Smooth muscle cell (in vitro differentiated cells): ENCODE data around the gene SPARC. TPM values are rescaled to one million over a fixed set of nuclear protein-coding genes. Genes with fewer than 3 reads are reported as not detected.

ENCODE experiments used
- DNase-seq: peaks from one replicate; lab custom pipeline; 2025; ENCODE audit not compliant: unreplicated experiment; lab: John Stamatoyannopoulos, UW
- H2AFZ ChIP-seq: fragments of 200-600 bp; sonication (generic); 2 replicates; pipeline ENCODE4 v1.6.0; 2016; ENCODE audit warnings: antibody characterized with exemption, low read depth, mild to moderate bottlenecking
- H3F3A ChIP-seq: fragments of 200-600 bp; sonication (generic); 2 replicates; pipeline ENCODE4 v1.6.0; 2017; ENCODE audit warnings: antibody characterized with exemption, low read depth
- H3K27ac ChIP-seq: fragments of 200-600 bp; sonication (generic); 2 replicates; pipeline ENCODE4 v1.5.1; 2016; ENCODE audit warnings: low read depth, mild to moderate bottlenecking
- H3K27me3 ChIP-seq: fragments of 200-600 bp; sonication (generic); 2 replicates; pipeline ENCODE4 v1.6.1; 2016; ENCODE audit warnings: low read depth, mild to moderate bottlenecking
- H3K36me3 ChIP-seq: fragments of 200-600 bp; sonication (generic); 2 replicates; pipeline ENCODE4 v1.5.1; 2016; ENCODE audit warnings: low read depth
- H3K4me1 ChIP-seq: fragments of 200-600 bp; sonication (generic); 2 replicates; pipeline ENCODE4 v1.5.1; 2016; ENCODE audit warnings: low read depth
- H3K4me2 ChIP-seq: fragments of 200-600 bp; sonication (generic); 2 replicates; pipeline ENCODE4 v1.6.0; 2016; ENCODE audit warnings: mild to moderate bottlenecking
- H3K4me3 ChIP-seq: fragments of 200-600 bp; sonication (generic); 2 replicates; pipeline ENCODE4 v1.5.1; 2016; ENCODE audit warnings: mild to moderate bottlenecking
- H3K79me2 ChIP-seq: fragments of 200-600 bp; sonication (generic); 2 replicates; pipeline ENCODE4 v1.6.0; 2016; ENCODE audit warnings: low read depth, mild to moderate bottlenecking
- H3K9ac ChIP-seq: fragments of 200-600 bp; sonication (generic); 2 replicates; pipeline ENCODE4 v1.6.0; 2016; ENCODE audit warnings: low read depth
- H3K9me3 ChIP-seq: fragments of 200-600 bp; sonication (generic); replicated peaks from 2 replicates; pipeline ENCODE4 v1.5.1; 2016; ENCODE audit warnings: low read depth
- H4K20me1 ChIP-seq: fragments of 200-600 bp; sonication (generic); 2 replicates; pipeline ENCODE4 v1.6.0; 2016; ENCODE audit warnings: low read depth
- WGBS: methylation state at CpG from one replicate; pipeline ENCODE4 v1.1.7; 2016; ENCODE audit warnings: low lambda C conversion rate; 5-methylcytosine and 5-hydroxymethylcytosine counted together
- polyA plus RNA-seq: library from polyadenylated mRNA; unstranded; fragments of >200 nt; fragmentation: Nextera tagmentation; extraction: Ambion mirVana; gene quantifications from 2 replicates; pipeline ENCODE4 v1.2.1, GENCODE V29; 2016
- total RNA-seq: library from RNA; depleted of rRNA; stranded (reverse); fragments of >200 nt; gene quantifications from 2 replicates; pipeline ENCODE4 v1.2.3, GENCODE V29; 2014
- TF ChIP-seq, protein P1 (sequence below): fragments of 200-600 bp; sonication (generic); IDR thresholded peaks from 2 replicates; pipeline ENCODE4 v1.5.1; 2017; ENCODE audit warnings: borderline replicate concordance, mild to moderate bottlenecking, antibody characterized with exemption; ENCODE audit not compliant: insufficient read depth, poor library complexity, severe bottlenecking

SPARC gene
- total and polyA plus RNA-seq, 2 experiments from 2014 or later: 7,113 to 19,518 TPM

DNA sequence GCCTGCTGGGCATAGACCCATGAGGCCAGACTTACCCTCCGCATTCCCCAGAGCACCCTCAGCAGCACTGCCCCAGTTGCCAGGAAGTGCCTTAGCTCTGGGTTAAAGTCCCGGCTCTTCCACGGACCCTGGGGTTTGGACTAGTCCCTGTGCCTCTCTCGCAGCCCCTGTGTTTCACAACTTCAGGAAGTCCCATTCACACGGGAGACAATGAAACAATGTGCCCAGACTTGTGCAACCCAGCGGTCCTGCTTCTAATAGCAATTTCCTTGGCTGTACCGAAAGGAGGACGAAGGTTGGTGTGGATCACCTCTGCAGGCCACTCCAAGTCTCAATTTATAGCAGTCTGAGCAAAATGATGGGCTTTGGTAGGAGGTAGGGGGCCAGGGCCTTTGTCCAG lies 53.8 kb downstream of the SPARC start:
- H3K27ac ChIP-seq: no peak overlapping the region
- 97% methylated on average over 8 of the region's 8 CpGs for WGBS
- H4K20me1 ChIP-seq: no peaks in the 10 kb centered on the region
- H3K4me3 ChIP-seq: no peak overlapping the region
- no peaks in the 10 kb centered on the region for H3K9me3 ChIP-seq
- DNase-seq: no peak
- no peaks in the 10 kb centered on the region for H3K4me1 ChIP-seq
- no peak overlapping the region for H2AFZ ChIP-seq
- no peak overlapping the region for H3K4me2 ChIP-seq
- H3K79me2 ChIP-seq: no peaks in the 10 kb centered on the region
- no peaks in the 10 kb centered on the region for H3F3A ChIP-seq
- TF ChIP-seq, protein P1, sequence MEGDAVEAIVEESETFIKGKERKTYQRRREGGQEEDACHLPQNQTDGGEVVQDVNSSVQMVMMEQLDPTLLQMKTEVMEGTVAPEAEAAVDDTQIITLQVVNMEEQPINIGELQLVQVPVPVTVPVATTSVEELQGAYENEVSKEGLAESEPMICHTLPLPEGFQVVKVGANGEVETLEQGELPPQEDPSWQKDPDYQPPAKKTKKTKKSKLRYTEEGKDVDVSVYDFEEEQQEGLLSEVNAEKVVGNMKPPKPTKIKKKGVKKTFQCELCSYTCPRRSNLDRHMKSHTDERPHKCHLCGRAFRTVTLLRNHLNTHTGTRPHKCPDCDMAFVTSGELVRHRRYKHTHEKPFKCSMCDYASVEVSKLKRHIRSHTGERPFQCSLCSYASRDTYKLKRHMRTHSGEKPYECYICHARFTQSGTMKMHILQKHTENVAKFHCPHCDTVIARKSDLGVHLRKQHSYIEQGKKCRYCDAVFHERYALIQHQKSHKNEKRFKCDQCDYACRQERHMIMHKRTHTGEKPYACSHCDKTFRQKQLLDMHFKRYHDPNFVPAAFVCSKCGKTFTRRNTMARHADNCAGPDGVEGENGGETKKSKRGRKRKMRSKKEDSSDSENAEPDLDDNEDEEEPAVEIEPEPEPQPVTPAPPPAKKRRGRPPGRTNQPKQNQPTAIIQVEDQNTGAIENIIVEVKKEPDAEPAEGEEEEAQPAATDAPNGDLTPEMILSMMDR: no peak
- no peak overlapping the region for H3K9ac ChIP-seq
- peaks cover 28% of the 10 kb centered on the region for H3K27me3 ChIP-seq
- no peaks in the 10 kb centered on the region for H3K36me3 ChIP-seq

DNA sequence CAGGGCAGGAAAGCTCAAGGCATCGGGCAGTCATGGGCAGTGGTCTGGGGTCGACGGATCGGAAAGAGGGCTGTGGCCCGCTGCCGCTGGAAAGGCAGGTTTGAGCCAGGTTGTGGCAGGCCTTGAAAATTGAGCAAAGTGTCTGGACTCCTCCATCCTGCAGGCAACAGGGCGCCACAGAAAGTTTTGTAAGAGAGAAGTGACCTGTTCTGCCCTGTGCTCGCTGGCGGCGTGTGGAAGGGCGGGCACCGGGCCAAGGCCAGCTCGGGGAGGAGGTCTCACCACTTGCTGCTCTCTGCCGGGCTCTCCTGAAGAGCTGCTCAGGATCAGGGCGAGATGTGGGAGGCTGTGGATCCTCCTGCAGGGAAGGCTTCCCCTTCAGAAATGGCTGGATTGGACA lies 54.2 kb downstream of the SPARC start:
- Histone ChIP-seq H4K20me1 (no peaks in the 10 kb centered on the region), H3K4me1 (no peaks in the 10 kb centered on the region), H3K4me2 (no peak overlapping the region), H3K9me3 (no peaks in the 10 kb centered on the region), H3F3A (no peaks in the 10 kb centered on the region), H3K4me3 (no peak overlapping the region), H3K27ac (no peak overlapping the region), H3K36me3 (no peaks in the 10 kb centered on the region), H3K27me3 (peaks cover 24% of the 10 kb centered on the region), H3K9ac (no peak overlapping the region), H3K79me2 (no peaks in the 10 kb centered on the region), H2AFZ (no peak overlapping the region)
- DNase-seq: no peak
- TF ChIP-seq, protein P1: no peak
- WGBS: 92% methylated on average over 15 of the region's 15 CpGs

DNA sequence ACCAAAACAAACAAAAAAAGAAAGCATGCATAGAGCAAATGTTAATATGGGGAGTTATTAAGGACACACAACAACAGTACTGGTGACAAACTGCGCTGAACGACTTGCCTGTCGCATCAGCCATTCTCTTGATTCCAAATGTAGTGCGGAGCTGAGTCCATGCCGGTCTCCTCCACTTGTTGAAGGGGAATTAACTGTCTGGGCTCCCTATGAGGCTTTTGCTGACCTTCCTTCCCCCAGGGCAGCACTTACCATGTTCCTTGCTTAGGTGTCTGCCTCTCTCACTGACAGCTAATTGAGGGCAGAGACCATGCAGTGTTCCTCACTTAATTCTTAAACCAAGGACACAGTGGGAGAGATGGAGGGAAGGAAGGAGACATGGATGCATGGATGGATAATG lies 54.8 kb downstream of the SPARC start:
- no peaks in the 10 kb centered on the region for H3K4me1 ChIP-seq
- no peaks in the 10 kb centered on the region for H3K36me3 ChIP-seq
- no peak overlapping the region for H3K4me3 ChIP-seq
- peaks cover 21% of the 10 kb centered on the region for H3K27me3 ChIP-seq
- no peak overlapping the region for H2AFZ ChIP-seq
- H3K4me2 ChIP-seq: no peak overlapping the region
- H3K79me2 ChIP-seq: no peaks in the 10 kb centered on the region
- no peaks in the 10 kb centered on the region for H3K9me3 ChIP-seq
- no peaks in the 10 kb centered on the region for H4K20me1 ChIP-seq
- WGBS: 90% methylated on average over 5 of the region's 5 CpGs
- H3K9ac ChIP-seq: no peak overlapping the region
- DNase-seq: no peak
- TF ChIP-seq, protein P1: no peak
- no peak overlapping the region for H3K27ac ChIP-seq
- no peaks in the 10 kb centered on the region for H3F3A ChIP-seq

DNA sequence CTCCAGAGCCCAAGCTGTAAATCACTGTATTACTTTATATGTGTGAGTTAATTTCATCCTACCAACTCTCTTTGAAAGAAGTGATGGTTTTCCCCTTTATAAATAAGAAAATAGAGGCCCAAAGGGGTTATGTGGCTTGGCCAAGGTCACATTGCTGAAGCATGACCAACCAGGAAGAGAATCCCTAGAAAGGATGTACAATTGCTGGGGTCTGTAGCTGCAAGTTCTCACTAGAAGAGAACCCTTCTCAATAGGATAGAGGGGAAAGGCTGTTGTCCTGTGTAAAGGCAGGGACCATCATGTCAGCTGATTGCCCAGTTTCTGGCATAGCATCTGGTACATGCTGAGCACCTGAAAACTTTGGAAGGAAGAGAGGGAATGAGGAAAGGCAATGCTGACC lies 56.6 kb downstream of the SPARC start:
- Histone ChIP-seq H3K4me3 (no peak overlapping the region), H3K9me3 (no peaks in the 10 kb centered on the region), H3K79me2 (no peaks in the 10 kb centered on the region), H3K36me3 (no peaks in the 10 kb centered on the region), H3K4me1 (no peaks in the 10 kb centered on the region), H3K9ac (no peak overlapping the region), H2AFZ (no peak overlapping the region), H3K27ac (no peak overlapping the region), H4K20me1 (no peaks in the 10 kb centered on the region), H3K27me3 (peaks cover 10% of the 10 kb centered on the region), H3F3A (no peaks in the 10 kb centered on the region), H3K4me2 (no peak overlapping the region)
- no peak for DNase-seq
- TF ChIP-seq, protein P1: no peak
